ENCODE data around the gene SLCO2B1. TPM values are rescaled to one million over a fixed set of nuclear protein-coding genes. Genes with fewer than 3 reads are reported as not detected.

SLCO2B1 gene
- total and polyA plus RNA-seq, 2 donors from 2014 or later = 8.9 to 117 TPM

DNA sequence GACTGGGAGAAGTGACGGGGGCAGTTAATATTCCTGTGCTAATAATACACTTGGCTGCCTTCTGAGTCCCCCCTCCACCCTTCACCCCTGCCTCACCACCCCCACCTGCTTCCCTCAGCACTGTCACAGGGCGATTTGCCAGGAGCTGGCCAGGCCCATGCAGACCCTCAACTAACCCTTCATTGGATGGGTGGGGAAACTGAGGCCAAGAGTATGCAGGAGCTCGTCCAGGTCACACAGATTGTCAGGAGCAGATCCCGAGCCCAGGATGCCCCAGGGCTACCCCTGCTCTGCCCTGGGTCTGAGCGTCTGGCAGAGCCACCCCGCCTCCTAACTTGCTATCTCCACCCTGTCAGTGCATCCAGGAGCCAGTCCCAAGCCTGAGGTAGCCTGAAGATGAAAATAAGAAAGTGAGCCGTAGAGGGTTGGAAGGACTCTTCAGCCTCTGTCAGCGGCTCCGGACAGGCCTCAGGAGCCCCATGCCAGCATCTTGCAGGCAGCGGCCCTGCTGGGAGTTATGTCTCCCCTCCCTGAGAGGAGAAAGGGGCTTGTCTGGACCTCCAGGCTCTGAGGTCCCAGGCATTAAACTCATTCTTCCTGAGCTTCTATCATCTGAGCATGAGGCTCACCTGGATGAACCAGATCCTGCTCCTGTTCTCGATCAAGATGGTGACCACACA is 95.9 kb downstream of the SLCO2B1 start:
- no peaks in the 10 kb centered on the region for H3K9me3 ChIP-seq (ENCODE audit: control insufficient read depth in 2 of 3, insufficient read depth in 1 of 3, low read length in 3 of 3)
- TF ChIP-seq, protein P1, sequence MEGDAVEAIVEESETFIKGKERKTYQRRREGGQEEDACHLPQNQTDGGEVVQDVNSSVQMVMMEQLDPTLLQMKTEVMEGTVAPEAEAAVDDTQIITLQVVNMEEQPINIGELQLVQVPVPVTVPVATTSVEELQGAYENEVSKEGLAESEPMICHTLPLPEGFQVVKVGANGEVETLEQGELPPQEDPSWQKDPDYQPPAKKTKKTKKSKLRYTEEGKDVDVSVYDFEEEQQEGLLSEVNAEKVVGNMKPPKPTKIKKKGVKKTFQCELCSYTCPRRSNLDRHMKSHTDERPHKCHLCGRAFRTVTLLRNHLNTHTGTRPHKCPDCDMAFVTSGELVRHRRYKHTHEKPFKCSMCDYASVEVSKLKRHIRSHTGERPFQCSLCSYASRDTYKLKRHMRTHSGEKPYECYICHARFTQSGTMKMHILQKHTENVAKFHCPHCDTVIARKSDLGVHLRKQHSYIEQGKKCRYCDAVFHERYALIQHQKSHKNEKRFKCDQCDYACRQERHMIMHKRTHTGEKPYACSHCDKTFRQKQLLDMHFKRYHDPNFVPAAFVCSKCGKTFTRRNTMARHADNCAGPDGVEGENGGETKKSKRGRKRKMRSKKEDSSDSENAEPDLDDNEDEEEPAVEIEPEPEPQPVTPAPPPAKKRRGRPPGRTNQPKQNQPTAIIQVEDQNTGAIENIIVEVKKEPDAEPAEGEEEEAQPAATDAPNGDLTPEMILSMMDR (IDR thresholded peaks at IDR 0.05; ENCODE audit: borderline replicate concordance, extremely low read depth, insufficient read depth) = no peak
- peak; percentile 44 to 59 (median 53) for DNase-seq
- H3K36me3 ChIP-seq (ENCODE audit: control insufficient read depth in 2 of 3, insufficient read depth in 3 of 3, low read length in 3 of 3) = no peaks in the 10 kb centered on the region
- H3K27me3 ChIP-seq (ENCODE audit: control insufficient read depth, insufficient read depth, low read length) = peaks cover 15% of the 10 kb centered on the region
- H3K4me1 ChIP-seq (ENCODE audit: control insufficient read depth in 2 of 3, insufficient read depth in 2 of 3, low read depth in 1 of 3, low read length in 3 of 3) = peaks cover 0 to 3% (median 0%) of the 10 kb centered on the region in 3 donors
- no peak overlapping the region for H3K27ac ChIP-seq (ENCODE audit: low read depth in 2 of 2, low read length in 2 of 2)
- H3K9ac ChIP-seq (ENCODE audit: low read length in 3 of 3) = no peak overlapping the region
- intact Hi-C loops (cut with DNase I) = loop anchor here (5.0 to 10.0 kb wide), 3 partner anchors 105 to 315 kb away; no protein-coding TSS in a partner anchor
- no peak for FAIRE-seq
- no peak overlapping the region for H3K4me3 ChIP-seq (ENCODE audit: low read length in 3 of 3)

DNA sequence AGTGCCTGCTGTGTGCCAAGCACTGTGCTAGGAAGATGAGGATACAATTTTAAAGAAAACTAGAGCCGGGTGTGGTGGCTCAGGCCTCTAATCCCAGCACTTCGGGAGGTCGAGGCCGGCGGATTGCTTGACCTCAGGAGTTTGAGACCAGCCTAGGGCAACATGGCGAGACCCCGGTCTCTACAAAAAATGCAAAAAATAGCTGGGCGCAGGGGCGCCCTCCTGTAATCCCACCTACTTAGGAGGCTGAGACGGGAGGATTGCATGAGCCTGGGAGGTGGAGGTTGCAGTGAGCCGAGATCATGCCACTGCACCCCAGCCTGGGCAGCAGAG is 98.0 kb downstream of the SLCO2B1 start:
- TF ChIP-seq, protein P1 (IDR thresholded peaks at IDR 0.05; ENCODE audit: borderline replicate concordance, extremely low read depth, insufficient read depth) = no peak
- H3K36me3 ChIP-seq (ENCODE audit: control insufficient read depth in 2 of 3, insufficient read depth in 3 of 3, low read length in 3 of 3) = no peaks in the 10 kb centered on the region
- no peak for DNase-seq
- peaks cover 4% of the 10 kb centered on the region for H3K27me3 ChIP-seq (ENCODE audit: control insufficient read depth, insufficient read depth, low read length)
- FAIRE-seq = no peak
- no peak overlapping the region for H3K9ac ChIP-seq (ENCODE audit: low read length in 3 of 3)
- H3K4me3 ChIP-seq (ENCODE audit: low read length in 3 of 3) = no peak overlapping the region
- intact Hi-C loops (cut with DNase I) = loop anchor here (5.0 to 10.0 kb wide), 3 partner anchors 107 to 317 kb away; no protein-coding TSS in a partner anchor
- H3K27ac ChIP-seq (ENCODE audit: low read depth in 2 of 2, low read length in 2 of 2) = no peak overlapping the region
- no peaks in the 10 kb centered on the region for H3K9me3 ChIP-seq (ENCODE audit: control insufficient read depth in 2 of 3, insufficient read depth in 1 of 3, low read length in 3 of 3)
- no peaks in the 10 kb centered on the region for H3K4me1 ChIP-seq (ENCODE audit: control insufficient read depth in 2 of 3, insufficient read depth in 2 of 3, low read depth in 1 of 3, low read length in 3 of 3)

DNA sequence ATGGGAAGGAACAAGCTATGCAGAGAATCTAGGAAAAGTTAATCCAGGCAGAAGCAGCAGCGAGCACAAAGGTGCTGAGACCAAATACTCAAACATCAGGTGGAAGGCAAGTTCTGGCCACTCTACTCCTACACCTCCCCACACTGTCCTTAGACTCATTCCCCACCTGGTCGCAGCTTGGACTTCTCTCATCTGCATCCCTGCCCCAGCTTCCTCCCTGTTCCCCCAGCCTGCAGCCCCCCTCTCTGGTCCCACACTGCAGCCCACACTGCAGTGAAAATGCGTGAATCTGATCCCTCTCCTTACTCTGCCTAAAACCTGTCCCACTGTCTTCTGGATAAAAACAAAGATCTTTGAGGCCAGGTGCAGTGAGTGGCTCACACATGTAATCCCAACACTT is 98.8 kb downstream of the SLCO2B1 start:
- DNase-seq (peak in 1 of 5 donors; percentile 11), FAIRE-seq (no peak)
- no peaks in the 10 kb centered on the region for H3K9me3 ChIP-seq (ENCODE audit: control insufficient read depth in 2 of 3, insufficient read depth in 1 of 3, low read length in 3 of 3)
- no peak overlapping the region for H3K9ac ChIP-seq (ENCODE audit: low read length in 3 of 3)
- TF ChIP-seq, protein P1 (IDR thresholded peaks at IDR 0.05; ENCODE audit: borderline replicate concordance, extremely low read depth, insufficient read depth) = no peak
- no peaks in the 10 kb centered on the region for H3K4me1 ChIP-seq (ENCODE audit: control insufficient read depth in 2 of 3, insufficient read depth in 2 of 3, low read depth in 1 of 3, low read length in 3 of 3)
- H3K36me3 ChIP-seq (ENCODE audit: control insufficient read depth in 2 of 3, insufficient read depth in 3 of 3, low read length in 3 of 3) = no peaks in the 10 kb centered on the region
- H3K27me3 ChIP-seq (ENCODE audit: control insufficient read depth, insufficient read depth, low read length) = peaks cover 4% of the 10 kb centered on the region
- intact Hi-C loops (cut with DNase I) = loop anchor here (5.0 to 10.0 kb wide), 3 partner anchors 107 to 317 kb away; no protein-coding TSS in a partner anchor
- H3K27ac ChIP-seq (ENCODE audit: low read depth in 2 of 2, low read length in 2 of 2) = no peak overlapping the region
- H3K4me3 ChIP-seq (ENCODE audit: low read length in 3 of 3) = no peak overlapping the region
